SIG-M5 (cell line): Measurements from ENCODE around the gene ACTL7B.
"Not testable (repeated sequence)": the region's sequence is repeated elsewhere in the genome, so short reads cannot be mapped to it uniquely, and the experiment has no call there.

Experiments
- DNase-seq: peaks from one replicate; lab custom pipeline; 2025; lab: John Stamatoyannopoulos, UW

ACTL7B gene

GRCh38 chr9:108844856-108845255, 10.9 kb downstream of the ACTL7B start:
- DNase-seq = no peak

GRCh38 chr9:108844391-108844790, 11.4 kb downstream of the ACTL7B start:
- no peak for DNase-seq

- no peak for DNase-seq
Measured at GRCh38 chr9:108842610-108843295, 13.0 kb downstream of the ACTL7B start.

- DNase-seq = not testable (repeated sequence)
Measured at GRCh38 chr9:108839561-108839960, 16.2 kb downstream of the ACTL7B start.

GRCh38 chr9:108838017-108838416, 17.8 kb downstream of the ACTL7B start:
- no peak for DNase-seq

GRCh38 chr9:108837530-108837929, 18.3 kb downstream of the ACTL7B start:
- no peak for DNase-seq

- no peak for DNase-seq
Measured at GRCh38 chr9:108836781-108837180, 19.0 kb downstream of the ACTL7B start.

- DNase-seq = no peak
Measured at GRCh38 chr9:108836319-108836718, 19.5 kb downstream of the ACTL7B start.

- DNase-seq = no peak
Measured at GRCh38 chr9:108835831-108836230, 20.0 kb downstream of the ACTL7B start.

- peak; percentile 2 for DNase-seq
Measured at GRCh38 chr9:108834959-108835665, 20.7 kb downstream of the ACTL7B start.

GRCh38 chr9:108832179-108832500, 23.6 kb downstream of the ACTL7B start:
- no peak for DNase-seq

GRCh38 chr9:108831496-108832178, 24.1 kb downstream of the ACTL7B start:
- no peak for DNase-seq

GRCh38 chr9:108830272-108830671, 25.5 kb downstream of the ACTL7B start:
- no peak for DNase-seq

- no peak for DNase-seq
Measured at GRCh38 chr9:108823829-108824228, 32.0 kb downstream of the ACTL7B start.

GRCh38 chr9:108816037-108816436, 39.7 kb downstream of the ACTL7B start:
- peak; percentile 4 for DNase-seq

- DNase-seq = no peak
Measured at GRCh38 chr9:108815156-108815555, 40.6 kb downstream of the ACTL7B start.

GRCh38 chr9:108813951-108814601, 41.7 kb downstream of the ACTL7B start:
- no peak for DNase-seq

- DNase-seq = no peak
Measured at GRCh38 chr9:108812396-108813025, 43.3 kb downstream of the ACTL7B start.

GRCh38 chr9:108811944-108812343, 43.8 kb downstream of the ACTL7B start:
- DNase-seq = no peak

GRCh38 chr9:108809269-108809668, 46.5 kb downstream of the ACTL7B start:
- DNase-seq = no peak
